ENCODE measurements around the gene RINL.
A peak's percentile ranks its signal among the peaks of the same experiment; 100 is the strongest.

The RINL gene

DNA sequence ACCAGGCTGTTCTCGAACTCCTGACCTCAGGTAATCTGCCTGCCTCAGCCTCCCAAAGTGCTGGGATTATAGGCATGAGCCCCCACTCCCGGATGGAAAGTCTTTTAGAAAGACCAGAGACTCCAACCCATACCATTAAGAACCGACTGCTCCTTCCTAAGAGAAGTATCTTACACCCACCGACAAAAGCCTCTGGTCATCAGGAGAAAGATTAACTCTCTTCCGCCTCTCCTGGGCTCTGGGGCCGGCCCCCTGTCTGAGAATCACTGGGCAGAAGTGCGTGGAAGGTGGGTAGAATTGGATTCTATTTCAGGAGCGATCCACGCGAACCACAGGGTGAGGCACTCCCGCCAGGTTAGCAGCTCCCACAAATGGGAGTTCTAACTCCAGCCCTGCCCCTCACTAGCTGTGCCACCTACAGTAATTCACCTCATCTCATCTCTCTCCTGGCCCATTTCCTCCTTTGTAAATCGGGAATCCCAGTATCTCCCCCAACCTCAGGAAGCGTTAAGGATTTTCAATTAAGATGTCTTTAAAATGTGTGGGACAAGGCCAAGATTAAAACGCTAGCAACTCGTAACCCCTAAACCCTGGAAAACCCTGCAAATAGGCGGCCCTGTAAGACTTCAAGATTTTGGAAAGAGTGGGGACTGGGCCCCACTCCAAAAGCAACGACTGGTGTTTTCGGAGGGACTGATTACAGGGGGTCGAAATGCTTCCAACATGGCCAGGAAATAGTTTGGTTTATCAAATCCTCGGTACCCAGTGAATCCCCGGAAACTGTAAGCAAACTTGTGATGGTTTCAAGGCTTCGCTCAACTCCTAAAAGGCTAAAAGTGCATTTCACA is 29.6 kb downstream of the RINL start:
- no peak for DNase-seq

DNA sequence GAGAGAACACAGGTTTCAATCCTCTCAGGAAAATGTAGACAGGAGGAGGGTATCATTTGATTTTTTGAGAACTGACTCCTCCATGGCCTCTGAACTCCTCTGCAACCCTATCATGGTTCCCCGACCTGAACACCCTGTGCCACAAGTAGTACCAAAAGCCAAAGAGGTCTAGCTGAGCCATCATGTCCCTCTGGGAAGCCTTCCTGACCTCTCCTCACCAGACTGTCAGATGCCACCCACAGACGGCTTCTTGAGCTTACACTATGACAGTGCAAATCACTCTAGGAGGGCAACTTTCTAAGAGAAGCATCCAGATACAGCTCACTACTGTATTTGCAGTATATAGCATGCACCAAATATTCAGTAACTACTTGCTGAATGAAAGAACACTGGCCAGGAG is 32.0 kb downstream of the RINL start:
- DNase-seq: no peak

DNA sequence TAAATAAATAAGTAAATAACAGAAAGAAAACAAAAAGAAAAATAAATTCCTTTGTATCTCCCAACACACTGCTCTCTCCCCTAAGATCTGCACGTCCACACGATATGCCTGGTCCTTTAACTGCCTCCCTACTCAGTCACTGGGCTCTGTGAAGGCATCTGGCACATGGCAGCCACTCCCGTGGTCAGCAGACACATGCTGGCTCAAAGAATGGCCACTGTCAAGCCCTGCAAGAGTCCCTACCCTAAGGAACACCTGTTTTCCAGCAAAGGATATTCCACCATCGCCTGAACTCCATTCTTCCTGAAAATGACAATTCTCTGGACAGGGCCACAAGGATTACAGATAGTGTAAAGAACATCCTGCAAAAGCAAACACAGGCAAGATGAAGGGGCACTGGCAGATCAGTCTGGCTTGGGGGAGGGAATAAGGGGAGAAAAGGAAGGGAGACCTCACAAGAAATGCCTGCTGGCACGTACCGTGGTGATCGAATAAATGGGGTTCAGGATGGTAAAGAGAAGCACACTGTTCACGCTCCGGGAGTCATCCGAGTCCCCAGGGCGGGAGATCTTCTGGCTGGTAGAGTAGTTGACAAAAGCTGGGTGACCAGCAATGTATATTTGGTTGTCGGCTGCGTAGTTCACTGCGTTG is 32.6 kb downstream of the RINL start:
- DNase-seq: no peak

GRCh38 chr19:38844093-38844686 is 33.9 kb downstream of the RINL start:
- no peak for DNase-seq

DNA sequence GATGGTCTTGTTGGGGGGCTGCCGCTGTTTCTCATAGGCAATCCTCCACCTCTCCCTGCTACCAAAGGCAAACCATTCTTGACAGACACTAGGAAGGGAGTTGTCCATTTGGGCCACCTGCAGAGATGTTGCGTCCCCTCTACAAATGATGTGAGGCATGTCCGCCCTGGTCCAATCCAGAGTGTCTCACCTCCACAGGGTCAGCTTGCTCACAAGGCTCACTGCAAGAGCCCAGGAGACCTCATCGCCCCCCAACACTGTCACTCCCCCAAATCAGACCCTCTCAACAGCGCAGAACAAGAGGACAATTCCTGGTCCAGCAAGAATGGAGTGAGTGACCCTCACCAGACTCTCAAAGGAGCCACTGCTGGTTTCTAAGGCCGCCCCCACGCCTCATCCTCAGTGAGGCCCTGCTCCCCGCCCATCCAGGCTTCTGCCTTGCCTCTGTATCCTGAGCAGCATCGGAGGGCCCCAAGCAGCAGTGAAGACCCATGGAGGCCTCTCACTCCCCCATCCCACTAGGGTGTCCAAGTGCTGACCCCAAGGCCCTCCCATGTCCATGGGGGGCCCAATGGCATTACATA is 34.8 kb downstream of the RINL start:
- DNase-seq: no peak

- DNase-seq: peak; percentile 71 to 73
These were observed 35.5 kb downstream of the RINL start for GRCh38 chr19:38842439-38843174.

DNA sequence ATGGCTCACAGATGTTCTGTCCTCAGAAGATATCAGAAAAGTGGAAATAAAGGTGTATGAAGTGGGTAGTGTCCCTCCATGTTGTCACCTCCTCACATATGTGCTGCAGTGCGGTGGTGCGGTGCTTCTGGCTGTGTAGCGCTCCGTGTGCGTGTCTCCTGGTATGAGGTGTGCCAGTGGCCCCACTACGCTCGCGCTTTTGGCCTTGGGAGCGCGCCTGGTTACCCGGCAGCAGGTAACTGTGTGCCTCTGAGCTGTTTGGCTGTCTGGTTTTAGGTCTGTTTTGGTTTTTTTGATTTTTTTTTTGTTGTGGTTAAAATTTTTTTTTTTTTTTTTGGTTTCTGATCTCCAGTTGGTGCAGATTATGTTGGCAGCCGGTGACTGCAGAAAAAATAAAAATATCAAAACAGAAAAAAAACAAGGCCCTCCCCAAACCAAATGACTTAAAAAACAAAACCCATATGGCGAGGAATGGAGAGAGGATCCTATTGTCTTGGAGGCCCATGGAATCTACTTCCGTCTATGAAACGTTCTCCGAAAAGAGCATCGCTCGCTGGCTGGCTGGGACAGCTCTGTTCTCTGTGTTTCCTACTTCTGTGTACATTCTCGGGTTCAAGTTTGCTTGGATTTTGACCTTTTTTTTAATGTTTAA is 36.2 kb downstream of the RINL start:
- DNase-seq: peak; percentile 70 to 76

DNA sequence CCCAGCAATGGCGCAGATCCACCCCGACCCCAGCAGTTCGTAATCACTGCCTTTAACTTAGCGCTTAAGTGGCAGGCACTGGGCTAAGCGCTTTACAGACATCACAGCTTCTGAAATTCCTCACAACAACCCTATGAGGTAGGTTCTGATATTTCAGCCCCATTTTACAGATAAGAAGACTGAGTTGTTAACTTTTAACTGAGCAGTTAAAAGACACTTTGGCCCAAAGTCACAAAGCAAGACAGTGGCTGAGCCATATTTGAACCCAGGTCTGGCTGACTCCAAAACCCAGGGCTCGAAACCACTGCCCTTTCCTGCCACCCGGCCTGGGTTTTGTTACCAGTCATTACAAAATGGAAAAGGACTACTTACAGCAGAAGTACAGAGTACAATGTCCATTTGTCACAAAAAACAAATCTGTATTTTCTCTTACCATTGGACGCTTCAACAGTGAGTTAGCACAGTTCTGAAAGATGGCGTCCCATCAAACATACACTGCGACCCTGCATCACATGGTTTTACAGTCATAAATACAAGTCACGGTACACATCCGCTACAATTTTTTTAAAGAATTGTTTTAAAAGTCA is 36.8 kb downstream of the RINL start:
- no peak for DNase-seq

GRCh38 chr19:38840583-38840968 is 37.5 kb downstream of the RINL start:
- no peak for DNase-seq

DNA sequence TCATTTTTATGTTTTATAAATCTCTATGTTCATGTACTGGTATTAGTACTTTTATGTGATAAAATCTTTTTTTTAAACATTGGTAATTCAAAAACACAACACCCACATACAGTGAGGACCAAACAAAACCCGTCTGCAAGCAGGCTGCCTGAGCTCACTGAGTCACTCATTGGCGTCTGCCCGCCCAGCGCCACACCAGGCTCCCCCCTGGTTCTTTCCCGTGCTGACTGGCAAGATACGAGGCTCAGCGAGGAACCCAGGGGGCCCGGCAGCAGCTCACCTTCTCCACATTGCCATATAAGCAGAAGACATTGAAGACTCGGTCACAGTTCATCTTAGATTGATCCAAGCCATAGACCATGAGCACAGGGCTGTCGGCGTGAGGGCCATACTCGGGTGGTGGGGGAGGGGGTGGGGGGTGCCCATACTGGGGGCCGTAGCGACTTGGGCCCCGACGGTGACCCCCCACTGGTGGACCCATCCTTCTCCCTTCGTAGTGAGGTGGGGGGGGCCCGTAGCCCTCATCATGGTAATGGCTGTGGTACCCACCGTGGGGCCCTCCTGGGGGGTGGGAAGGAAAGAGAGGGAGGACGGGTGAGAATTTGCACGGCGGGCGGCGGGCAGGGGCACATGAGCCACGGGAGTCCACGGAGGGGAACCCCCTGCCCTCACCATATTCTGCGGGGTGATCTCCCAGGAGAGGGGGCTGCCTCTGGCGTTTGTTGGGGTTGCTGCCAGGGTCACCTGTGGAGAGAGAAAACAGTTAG is 38.1 kb downstream of the RINL start:
- DNase-seq: no peak

DNA sequence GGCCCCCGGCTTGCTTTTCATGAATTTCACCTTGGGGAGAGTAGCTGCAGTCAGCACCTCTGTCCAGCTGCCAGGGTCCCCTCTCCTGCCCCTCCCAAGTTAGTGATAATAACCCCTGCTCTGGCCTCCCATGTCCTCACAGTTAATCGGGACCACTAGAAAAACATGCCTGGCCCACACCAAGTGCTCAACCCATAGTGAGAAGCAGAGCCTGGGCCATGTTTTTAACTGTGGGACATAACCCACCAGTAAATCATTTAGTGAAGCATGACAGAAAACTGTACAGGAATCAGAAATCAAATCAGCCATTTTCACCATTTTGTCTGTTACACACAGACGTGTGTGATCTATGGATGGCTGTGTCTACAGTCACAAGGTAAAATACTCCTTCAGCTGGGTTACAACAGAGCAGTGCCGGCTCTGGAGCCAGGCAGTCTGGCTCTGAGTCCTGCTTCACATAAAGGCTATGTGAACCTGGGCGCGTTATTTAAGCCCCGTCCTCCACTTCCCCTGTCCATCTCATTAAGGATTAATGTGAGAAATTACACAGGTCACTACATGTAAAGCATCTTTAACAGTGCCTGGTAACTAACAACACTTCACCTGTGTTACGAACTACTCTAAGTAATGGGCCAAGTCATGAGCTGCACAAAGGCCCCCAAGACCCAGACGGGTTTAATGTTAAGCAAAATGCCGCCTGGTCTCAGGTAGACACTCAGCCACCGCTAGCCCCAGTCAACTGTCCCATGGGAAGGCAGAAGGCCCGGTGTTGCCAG is 38.9 kb downstream of the RINL start:
- no peak for DNase-seq

DNA sequence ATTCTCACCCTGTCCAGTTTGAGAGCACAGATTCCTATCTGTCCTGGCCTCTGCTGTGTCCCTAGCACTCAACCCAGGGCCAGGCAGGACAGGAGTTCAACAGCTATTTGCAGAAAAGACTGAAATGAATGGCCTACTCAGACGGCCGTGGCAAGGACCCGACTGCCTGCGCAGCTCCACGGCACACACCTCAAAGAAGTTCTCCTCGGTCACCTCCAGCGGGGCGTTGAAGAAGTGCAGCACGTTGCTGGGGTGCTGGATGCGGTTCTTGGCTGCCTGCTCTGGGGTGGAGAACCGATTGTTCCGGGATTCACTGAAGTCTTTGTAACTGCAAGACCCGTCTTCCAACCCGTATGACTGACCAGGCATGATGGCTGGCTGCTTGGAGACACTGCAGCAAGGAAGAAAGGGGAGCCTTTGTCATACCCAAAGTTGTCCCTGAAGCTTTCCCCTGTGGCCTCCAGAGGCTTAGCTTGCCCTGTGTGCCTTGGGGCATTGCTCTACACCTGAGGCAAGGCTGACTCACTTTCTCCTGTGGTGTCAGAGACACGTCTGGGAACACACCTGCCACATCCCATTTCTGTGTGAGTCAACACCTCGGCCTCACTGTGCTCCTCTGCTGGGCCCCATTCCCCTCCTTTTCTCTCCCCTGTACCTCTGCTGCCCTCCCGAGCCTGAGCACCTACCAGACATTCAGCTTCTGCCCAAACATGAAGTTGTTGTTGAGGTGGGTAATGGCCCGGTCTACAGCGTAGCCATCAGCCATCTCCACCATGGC is 39.7 kb downstream of the RINL start:
- no peak for DNase-seq

DNA sequence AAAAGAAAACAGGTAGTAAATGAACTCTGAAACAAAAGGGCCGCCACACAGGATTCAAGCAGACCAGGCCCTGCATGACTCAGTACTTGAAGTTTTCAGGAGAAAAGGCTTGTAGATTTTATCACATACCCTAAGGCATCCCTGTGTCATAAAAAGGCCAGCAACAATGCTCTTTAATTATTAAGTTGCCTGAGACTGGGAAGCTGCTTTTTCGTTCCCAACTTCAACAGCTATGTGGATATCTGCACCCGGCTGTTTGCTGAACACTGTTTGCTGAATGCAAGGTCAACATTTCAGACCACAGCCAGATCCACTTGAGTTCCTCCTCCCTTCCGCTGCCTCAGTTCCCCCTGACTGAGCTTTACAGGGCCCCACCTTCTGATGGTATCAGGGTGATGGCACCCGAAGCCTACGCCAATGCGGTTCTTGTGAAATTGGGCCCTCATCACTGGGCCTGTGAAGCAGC is 40.4 kb downstream of the RINL start:
- DNase-seq: no peak

DNA sequence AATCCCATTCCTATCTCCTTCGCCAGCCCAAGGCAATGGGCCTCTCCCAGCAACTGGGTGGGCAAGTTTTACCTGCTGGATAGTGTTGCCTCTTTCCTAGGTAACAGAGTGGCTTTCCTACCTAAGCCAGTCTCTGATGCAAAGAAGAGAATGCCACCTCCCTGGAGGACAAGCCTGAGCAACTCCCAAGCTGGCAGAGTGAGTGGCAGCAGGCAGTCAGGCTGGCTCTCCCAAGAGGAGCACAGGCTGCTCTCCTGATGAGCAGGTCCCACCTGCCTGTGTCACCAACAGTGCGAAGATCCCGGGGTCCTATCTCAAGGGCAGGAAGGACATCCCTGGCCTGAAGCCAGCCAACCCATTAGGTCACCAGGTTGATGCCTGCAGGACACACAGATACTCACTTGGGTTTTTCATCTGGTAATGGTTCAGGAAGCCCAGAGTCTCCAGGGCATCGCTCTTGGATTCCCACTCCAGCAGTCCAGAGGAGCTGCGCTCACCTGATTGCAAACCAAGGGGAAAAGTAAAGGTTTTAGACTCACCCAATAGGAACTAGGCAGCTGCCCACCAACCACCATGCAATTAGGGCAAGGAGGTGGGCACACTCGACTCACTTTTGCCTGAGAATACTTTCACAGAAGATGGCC is 41.0 kb downstream of the RINL start:
- DNase-seq: no peak

DNA sequence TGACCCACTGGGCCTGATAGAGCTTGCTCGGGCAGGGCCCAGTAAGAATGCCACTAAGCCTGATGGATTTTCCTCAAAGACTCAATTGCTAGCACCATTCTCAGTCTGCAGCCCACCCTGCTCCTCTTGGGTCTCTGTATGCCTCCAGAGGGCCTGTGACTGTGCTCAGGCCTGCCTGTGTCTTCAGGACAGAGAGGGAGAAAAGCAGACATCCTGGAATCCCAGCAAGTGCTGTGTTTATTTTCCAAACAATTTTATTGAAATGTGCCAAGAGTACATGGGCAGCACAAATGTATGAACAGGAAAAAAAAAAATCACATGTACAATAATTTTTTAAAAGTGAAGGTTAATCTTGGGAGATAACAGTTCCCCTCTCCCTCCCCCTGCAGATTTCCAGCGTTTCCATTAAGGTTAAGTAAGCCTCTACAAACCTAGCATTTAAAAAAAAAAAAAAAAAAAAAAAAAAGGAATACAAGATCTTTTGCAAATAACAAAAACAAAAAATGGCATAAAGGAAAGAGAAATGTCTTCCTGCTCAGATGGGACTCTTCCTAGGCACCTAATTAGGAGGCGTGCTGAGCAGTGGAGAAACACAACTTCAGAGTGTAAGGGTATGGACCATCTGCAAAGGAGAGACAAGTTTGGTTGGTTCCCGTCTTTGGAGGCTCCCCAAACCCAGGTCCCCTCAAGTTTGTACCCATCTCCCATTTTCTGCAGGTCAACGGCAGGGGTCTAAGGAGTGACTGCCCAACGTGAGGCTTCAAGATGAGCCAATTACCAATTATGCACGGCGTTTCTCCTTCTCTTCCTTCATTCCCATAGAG is 41.7 kb downstream of the RINL start:
- no peak for DNase-seq

- no peak for DNase-seq
These were observed 43.5 kb downstream of the RINL start for GRCh38 chr19:38834590-38834989.

DNA sequence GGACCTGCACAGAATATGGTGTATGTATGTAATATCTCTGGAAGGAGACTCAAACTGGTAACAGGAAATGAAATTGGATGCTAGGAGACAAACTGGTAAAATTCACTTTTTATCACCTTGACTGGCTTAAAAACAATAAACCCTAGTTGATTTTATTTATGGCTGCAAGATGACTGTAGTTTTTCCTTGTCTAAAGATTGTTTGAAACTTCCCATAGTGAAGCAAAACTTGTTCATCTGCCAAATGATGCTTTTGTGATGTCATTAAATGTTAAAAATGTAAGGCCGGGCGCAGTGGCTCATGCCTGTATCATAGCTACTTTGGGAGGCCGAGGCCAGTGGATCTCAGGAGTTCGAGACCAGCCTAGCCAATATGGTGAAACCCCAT is 44.0 kb downstream of the RINL start:
- no peak for DNase-seq

GRCh38 chr19:38833092-38833425 is 45.0 kb downstream of the RINL start:
- DNase-seq: no peak
